CD8-positive, alpha-beta memory T cell (primary cell): ENCODE results near the gene PACSIN3. TPM values are rescaled to one million over a fixed set of nuclear protein-coding genes. Genes with fewer than 3 reads are reported as not detected.

ENCODE experiments used
- CTCF ChIA-PET: fragments of 350-600 bp; sonication (Branson Sonifier 250); formaldehyde crosslinking; loops from one replicate; lab custom pipeline; 2021; ENCODE audit warnings: antibody characterized with exemption; lab: Charles Lee
- POLR2A ChIA-PET: fragments of 350-600 bp; sonication (Branson Sonifier 250); formaldehyde crosslinking; loops from one replicate; lab custom pipeline; 2021; ENCODE audit warnings: antibody characterized with exemption; lab: Charles Lee
- DNase-seq, 5 donors: peaks; one replicate each; pipeline versions ENCODE4 v3.0.0 to v3.0.0-alpha.2; 2020 to 2022; ENCODE audit warnings: mixed read lengths in 1 of 5
- H3K27ac ChIP-seq: one replicate; pipeline ENCODE4 v1.7.0; 2013; ENCODE audit warnings: low read depth, mild to moderate bottlenecking, low read length, moderate library complexity
- H3K27me3 ChIP-seq: 2 replicates; pipeline ENCODE4 v1.7.0; 2013; ENCODE audit warnings: low read length, mild to moderate bottlenecking; ENCODE audit not compliant: insufficient read depth, poor library complexity, severe bottlenecking
- H3K36me3 ChIP-seq: 2 replicates; pipeline ENCODE4 v1.7.0; 2013; ENCODE audit warnings: mild to moderate bottlenecking, low read length, moderate library complexity; ENCODE audit not compliant: insufficient read depth
- H3K4me1 ChIP-seq: 2 replicates; pipeline ENCODE4 v1.7.0; 2013; ENCODE audit warnings: mild to moderate bottlenecking, low read length, moderate library complexity; ENCODE audit not compliant: insufficient read depth
- H3K4me3 ChIP-seq: 2 replicates; pipeline ENCODE4 v1.7.0; 2013; ENCODE audit warnings: mild to moderate bottlenecking, low read length
- H3K9me3 ChIP-seq: 2 replicates; pipeline ENCODE4 v1.7.0; 2013; ENCODE audit warnings: mild to moderate bottlenecking, low read length
- H3K27ac Mint-ChIP-seq, 8 donors: one replicate each; pipeline ENCODE4 v1.8.0; 2020 to 2021; ENCODE audit warnings: mixed read lengths in 8 of 8, mild to moderate bottlenecking in 6 of 8, inconsistent platforms in 3 of 8, moderate library complexity in 3 of 8
- H3K27me3 Mint-ChIP-seq, 2 donors: one replicate each; pipeline ENCODE4 v1.8.0; 2020 to 2021; ENCODE audit warnings: mixed read lengths in 2 of 2, mild to moderate bottlenecking in 1 of 2, moderate library complexity in 1 of 2
- H3K36me3 Mint-ChIP-seq, 3 donors: one replicate each; pipeline ENCODE4 v1.8.0; 2020 to 2021; ENCODE audit warnings: mixed read lengths in 3 of 3, inconsistent platforms in 1 of 3, mild to moderate bottlenecking in 1 of 3
- H3K4me1 Mint-ChIP-seq, 3 donors: one replicate each; pipeline ENCODE4 v1.8.0; 2020 to 2021; ENCODE audit warnings: mixed read lengths in 3 of 3, inconsistent platforms in 1 of 3, mild to moderate bottlenecking in 1 of 3
- H3K4me3 Mint-ChIP-seq, 7 donors: one replicate each; pipeline ENCODE4 v1.8.0; 2020 to 2021; ENCODE audit warnings: mixed read lengths in 7 of 7, mild to moderate bottlenecking in 6 of 7, moderate library complexity in 4 of 7, inconsistent platforms in 2 of 7
- H3K9me3 Mint-ChIP-seq, 5 donors: one replicate each; pipeline ENCODE4 v1.8.0; 2020 to 2022; ENCODE audit warnings: mixed read lengths in 5 of 5, mild to moderate bottlenecking in 3 of 5, moderate library complexity in 2 of 5, inconsistent platforms in 1 of 5
- polyA plus RNA-seq: library from polyadenylated mRNA; unstranded; fragments of 300-500 nt; fragmentation: Illumina TruSeq; gene quantifications from one replicate; pipeline ENCODE4 v1.2.3, GENCODE V29; 2021
- total RNA-seq, 2 experiments: library from RNA; stranded (reverse); gene quantifications; one replicate each; pipeline ENCODE4 v1.2.3, GENCODE V29; 2021

The PACSIN3 gene
- total and polyA plus RNA-seq, 3 experiments from 2014 or later: 7.9 to 9.2 TPM; not detected in 1

DNA sequence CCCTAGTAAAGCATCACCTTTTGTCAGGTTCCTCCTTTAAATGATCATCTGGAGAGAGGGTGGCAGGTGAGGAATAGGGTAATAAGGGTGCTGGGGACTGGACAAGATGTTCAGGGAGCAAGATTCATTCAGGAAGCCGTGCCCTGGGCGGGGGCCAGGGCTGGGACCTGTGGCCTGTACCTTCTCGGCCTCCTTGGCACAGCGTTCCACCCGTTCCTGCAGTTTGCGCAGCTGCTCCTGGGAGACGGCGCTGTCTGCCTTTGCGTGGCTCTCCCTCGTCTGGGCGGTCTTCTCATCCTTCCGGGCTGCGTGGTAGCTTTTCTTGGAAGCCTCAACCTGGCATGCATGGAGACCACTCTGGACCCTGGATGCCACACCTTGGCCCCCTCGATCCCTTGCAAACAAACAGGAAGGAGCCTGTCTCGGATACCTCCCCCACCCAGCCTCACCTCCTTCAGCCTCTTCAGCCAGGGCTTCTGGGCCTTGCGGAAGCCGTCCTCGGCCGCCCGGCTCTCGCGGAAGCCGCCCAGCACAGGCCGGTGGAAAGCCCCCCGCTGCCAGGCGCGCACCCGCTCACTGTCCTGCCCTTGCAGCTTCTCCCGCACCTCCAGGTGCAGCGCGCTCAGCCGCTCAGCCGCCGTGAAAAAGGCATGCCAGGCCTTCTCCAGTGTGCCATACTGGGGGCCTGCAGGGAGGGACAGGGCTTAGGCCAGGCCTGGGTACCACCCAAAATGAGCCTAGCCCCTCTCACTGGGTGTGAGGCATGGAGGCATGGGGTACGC is 6.0 kb downstream of the PACSIN3 start:
- ChIA-PET CTCF (interaction anchor here (0.9 to 3.7 kb wide), 6 partner anchors 19 to 232 kb away, joined by 3 to 18 read pairs (median 4); partner anchors contain the start of gene DDB2), POLR2A (interaction anchor here (1.0 kb wide), 2 partner anchors 35 to 68 kb away, joined by 3 read pairs; partner anchors contain the start of genes ACP2 and DDB2)
- H3K4me3 ChIP-seq: no peak overlapping the region
- peaks cover 19% of the 10 kb centered on the region for H3K4me1 ChIP-seq
- Mint-ChIP-seq H3K27me3 (peaks cover 14 to 21% of the 10 kb centered on the region in 2 donors), H3K9me3 (peaks cover 0 to 4% (median 0%) of the 10 kb centered on the region in 5 donors), H3K4me1 (peaks cover 17 to 28% (median 20%) of the 10 kb centered on the region in 3 donors), H3K36me3 (peaks cover 0 to 19% (median 0%) of the 10 kb centered on the region in 3 donors), H3K27ac (no peak overlapping the region), H3K4me3 (no peak overlapping the region)
- peaks cover under 1% of the 10 kb centered on the region for H3K36me3 ChIP-seq
- no peak for DNase-seq
- no peaks in the 10 kb centered on the region for H3K9me3 ChIP-seq
- peaks cover 13% of the 10 kb centered on the region for H3K27me3 ChIP-seq
- H3K27ac ChIP-seq: no peak overlapping the region

- Mint-ChIP-seq H3K4me3 (peak overlapping the region in 1 of 7 donors; percentile 36), H3K9me3 (peaks cover 0 to 4% (median 0%) of the 10 kb centered on the region in 5 donors), H3K4me1 (peaks cover 17 to 34% (median 23%) of the 10 kb centered on the region in 3 donors), H3K36me3 (peaks cover 0 to 25% (median 0%) of the 10 kb centered on the region in 3 donors), H3K27ac (peak overlapping the region in 2 of 8 donors; percentile 75 to 87), H3K27me3 (peaks cover 10 to 21% of the 10 kb centered on the region in 2 donors)
- ChIA-PET CTCF (interaction anchor here (0.9 to 3.7 kb wide), 5 partner anchors 19 to 274 kb away, joined by 3 to 18 read pairs (median 3); no protein-coding TSS in a partner anchor), POLR2A (interaction anchor here (1.0 kb wide), 2 partner anchors 35 to 69 kb away, joined by 3 read pairs; partner anchors contain the start of genes ACP2 and DDB2)
- H3K36me3 ChIP-seq: peaks cover 6% of the 10 kb centered on the region
- peak in 2 of 5 donors; percentile 19 to 39 for DNase-seq
- H3K27ac ChIP-seq: no peak overlapping the region
- H3K4me1 ChIP-seq: peaks cover 22% of the 10 kb centered on the region
- H3K27me3 ChIP-seq: peaks cover 9% of the 10 kb centered on the region
- no peaks in the 10 kb centered on the region for H3K9me3 ChIP-seq
- H3K4me3 ChIP-seq: no peak overlapping the region
These were observed 6.6 kb downstream of the PACSIN3 start for GRCh38 chr11:47179655-47179991.

- CTCF ChIA-PET: interaction anchor here (0.9 to 3.7 kb wide), 15 partner anchors 8 to 275 kb away, joined by 3 to 21 read pairs (median 5); partner anchors contain the start of genes ACP2, DDB2, MADD and PACSIN3
- H3K4me3 ChIP-seq: no peak overlapping the region
- no peak overlapping the region for H3K27ac ChIP-seq
- no peaks in the 10 kb centered on the region for H3K9me3 ChIP-seq
- peaks cover 18 to 37% (median 25%) of the 10 kb centered on the region in 3 donors for H3K4me1 Mint-ChIP-seq
- peaks cover 4 to 18% of the 10 kb centered on the region in 2 donors for H3K27me3 Mint-ChIP-seq
- POLR2A ChIA-PET: interaction anchor here (1.0 to 2.4 kb wide), 3 partner anchors 36 to 69 kb away, joined by 3 to 15 read pairs (median 3); partner anchors contain the start of genes ACP2 and DDB2
- no peak for DNase-seq
- H3K36me3 ChIP-seq: peaks cover 8% of the 10 kb centered on the region
- peak overlapping the region in 2 of 7 donors; percentile 36 to 66 for H3K4me3 Mint-ChIP-seq
- peaks cover 22% of the 10 kb centered on the region for H3K4me1 ChIP-seq
- peaks cover 3% of the 10 kb centered on the region for H3K27me3 ChIP-seq
- H3K36me3 Mint-ChIP-seq: peaks cover 0 to 26% (median 0%) of the 10 kb centered on the region in 3 donors
- H3K27ac Mint-ChIP-seq: peak overlapping the region in 5 of 8 donors; percentile 52 to 87 (median 75)
- peaks cover 0 to 4% (median 0%) of the 10 kb centered on the region in 5 donors for H3K9me3 Mint-ChIP-seq
These were observed 7.2 kb downstream of the PACSIN3 start for GRCh38 chr11:47178737-47179654.

GRCh38 chr11:47178316-47178715 is 7.9 kb downstream of the PACSIN3 start:
- H3K36me3 Mint-ChIP-seq: peaks cover 0 to 33% (median 3%) of the 10 kb centered on the region in 3 donors
- H3K4me3 ChIP-seq: no peak overlapping the region
- ChIA-PET CTCF (interaction anchor here (0.8 to 3.7 kb wide), 19 partner anchors 9 to 276 kb away, joined by 3 to 21 read pairs (median 5); partner anchors contain the start of genes ACP2, DDB2, MADD and PACSIN3), POLR2A (interaction anchor here (1.7 to 2.4 kb wide), 2 partner anchors 37 to 92 kb away, joined by 7 to 15 read pairs; partner anchors contain the start of genes DDB2 and MADD)
- peak overlapping the region in 2 of 8 donors; percentile 98 to 99 for H3K27ac Mint-ChIP-seq
- peak overlapping the region; percentile 82 for H3K27ac ChIP-seq
- H3K27me3 ChIP-seq: peaks cover 2% of the 10 kb centered on the region
- H3K9me3 Mint-ChIP-seq: peaks cover 0 to 4% (median 0%) of the 10 kb centered on the region in 5 donors
- peaks cover 14% of the 10 kb centered on the region for H3K36me3 ChIP-seq
- peaks cover 21 to 44% (median 32%) of the 10 kb centered on the region in 3 donors for H3K4me1 Mint-ChIP-seq
- no peaks in the 10 kb centered on the region for H3K9me3 ChIP-seq
- DNase-seq: no peak
- no peak overlapping the region for H3K4me3 Mint-ChIP-seq
- peaks cover under 1 to 14% of the 10 kb centered on the region in 2 donors for H3K27me3 Mint-ChIP-seq
- peaks cover 22% of the 10 kb centered on the region for H3K4me1 ChIP-seq

- peaks cover 19% of the 10 kb centered on the region for H3K36me3 ChIP-seq
- no peak for DNase-seq
- H3K27me3 ChIP-seq: no peaks in the 10 kb centered on the region
- H3K27ac ChIP-seq: peak overlapping the region; percentile 82
- H3K9me3 ChIP-seq: no peaks in the 10 kb centered on the region
- Mint-ChIP-seq H3K4me3 (peak overlapping the region; percentile 94 to 100 (median 99)), H3K27me3 (peaks cover 0 to 14% of the 10 kb centered on the region in 2 donors), H3K4me1 (peaks cover 23 to 49% (median 36%) of the 10 kb centered on the region in 3 donors), H3K9me3 (peaks cover 0 to 4% (median 0%) of the 10 kb centered on the region in 5 donors), H3K36me3 (peaks cover 0 to 38% (median 3%) of the 10 kb centered on the region in 3 donors), H3K27ac (peak overlapping the region; percentile 98 to 100 (median 99))
- ChIA-PET CTCF (interaction anchor here (0.8 to 3.7 kb wide), 22 partner anchors 7 to 276 kb away, joined by 3 to 21 read pairs (median 5); partner anchors contain the start of genes ACP2, DDB2, MADD and PACSIN3), POLR2A (interaction anchor here (0.6 to 2.4 kb wide), 3 partner anchors 37 to 259 kb away, joined by 4 to 15 read pairs (median 7); partner anchors contain the start of genes DDB2 and MADD)
- peaks cover 22% of the 10 kb centered on the region for H3K4me1 ChIP-seq
- H3K4me3 ChIP-seq: peak overlapping the region; percentile 89
These were observed 8.4 kb downstream of the PACSIN3 start for GRCh38 chr11:47177846-47178245.

- Histone ChIP-seq H3K27ac (peak overlapping the region; percentile 82), H3K36me3 (peaks cover 22% of the 10 kb centered on the region), H3K27me3 (no peaks in the 10 kb centered on the region), H3K4me1 (peaks cover 22% of the 10 kb centered on the region), H3K4me3 (peak overlapping the region; percentile 89), H3K9me3 (no peaks in the 10 kb centered on the region)
- Mint-ChIP-seq H3K27me3 (peaks cover 0 to 10% of the 10 kb centered on the region in 2 donors), H3K4me3 (peak overlapping the region; percentile 94 to 100 (median 99)), H3K9me3 (peaks cover 0 to 4% (median 0%) of the 10 kb centered on the region in 5 donors), H3K4me1 (peaks cover 28 to 54% (median 40%) of the 10 kb centered on the region in 3 donors), H3K27ac (peak overlapping the region; percentile 98 to 100 (median 99)), H3K36me3 (peaks cover 0 to 43% (median 5%) of the 10 kb centered on the region in 3 donors)
- ChIA-PET POLR2A (interaction anchor here (0.5 to 2.4 kb wide), 5 partner anchors 38 to 267 kb away, joined by 4 to 15 read pairs (median 7); partner anchors contain the start of genes DDB2 and MADD), CTCF (interaction anchor here (0.8 to 3.7 kb wide), 22 partner anchors 8 to 277 kb away, joined by 3 to 21 read pairs (median 5); partner anchors contain the start of genes ACP2, DDB2, MADD and PACSIN3)
- DNase-seq: peak; percentile 50 to 88 (median 80)
These were observed 8.9 kb downstream of the PACSIN3 start for GRCh38 chr11:47177229-47177845.
